Thoracic aorta (tissue), 2 donors: Measurements from ENCODE around the gene BDNF. TPM values are rescaled to one million over a fixed set of nuclear protein-coding genes. Genes with fewer than 3 reads are reported as not detected.

Experiments
- ATAC-seq: fragments of 150-250 bp; one replicate; pipeline ENCODE4 v1.8.0; 2017; ENCODE audit warnings: low read depth; ENCODE audit not compliant: insufficient number of reproducible peaks, low FRiP score
- DNase-seq: peaks from one replicate; pipeline ENCODE4 v3.0.0-alpha.2; 2020; ENCODE audit warnings: low spot score
- H3K27ac ChIP-seq, 2 donors: fragments of 200-600 bp; sonication (generic); 1 replicate in 1 of 2; 2 replicates in 1 of 2; pipeline ENCODE4 v1.5.1; 2016; ENCODE audit warnings: mild to moderate bottlenecking in 2 of 2, moderate library complexity in 2 of 2
- H3K27me3 ChIP-seq: fragments of 200-600 bp; sonication (generic); replicated peaks from 2 replicates; pipeline ENCODE4 v1.6.0; 2016; ENCODE audit warnings: mild to moderate bottlenecking; ENCODE audit not compliant: insufficient read depth
- H3K36me3 ChIP-seq: fragments of 200-600 bp; sonication (generic); one replicate; pipeline ENCODE4 v1.5.1; 2016
- H3K4me1 ChIP-seq, 2 donors: fragments of 200-600 bp; sonication (generic); 1 replicate in 1 of 2; 2 replicates in 1 of 2; pipeline versions ENCODE4 v1.5.1 to v1.6.0; 2016; ENCODE audit warnings: low read depth in 2 of 2, mild to moderate bottlenecking in 1 of 2; ENCODE audit not compliant: control insufficient read depth in 1 of 2
- H3K4me3 ChIP-seq: fragments of 200-600 bp; sonication (generic); 2 replicates; pipeline ENCODE4 v1.5.1; 2016; ENCODE audit warnings: mild to moderate bottlenecking
- H3K9me3 ChIP-seq: fragments of 200-600 bp; sonication (generic); 2 replicates; pipeline ENCODE4 v1.5.1; 2016
- total RNA-seq, 2 donors: library from RNA; depleted of rRNA; stranded (reverse); fragments of >200 nt; gene quantifications; one replicate each; pipeline versions ENCODE4 v1.1.0 to v1.2.3, GENCODE V29; 2016
- TF ChIP-seq, protein P1 (sequence below): fragments of 200-600 bp; sonication (generic); IDR thresholded peaks from one replicate; pipeline ENCODE4 v1.5.1; 2019; ENCODE audit warnings: antibody characterized with exemption

Gene BDNF
- total RNA-seq, 2 donors from 2014 or later = 0.42 to 4.7 TPM

DNA sequence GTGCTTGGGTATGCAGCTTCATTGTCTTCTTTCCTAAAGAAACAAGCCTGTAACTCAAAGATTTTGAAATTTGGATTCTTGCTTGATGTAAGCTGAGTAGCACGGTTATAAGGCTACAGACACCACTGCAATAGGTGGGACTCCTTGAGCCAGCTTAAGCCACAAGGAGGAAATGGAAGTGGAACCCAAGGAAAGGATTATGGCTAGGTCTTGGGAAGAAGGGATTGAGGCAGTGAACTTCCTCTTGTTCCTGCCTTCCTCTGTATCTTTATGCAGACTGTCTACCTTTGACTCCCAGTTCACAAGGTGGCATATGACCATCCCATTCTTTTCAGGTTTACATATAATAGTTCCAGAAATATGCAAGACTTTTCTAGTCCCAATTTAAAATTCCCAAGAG, 72.3 kb downstream of the BDNF start:
- no peaks in the 10 kb centered on the region for H3K27me3 ChIP-seq
- TF ChIP-seq, protein P1, sequence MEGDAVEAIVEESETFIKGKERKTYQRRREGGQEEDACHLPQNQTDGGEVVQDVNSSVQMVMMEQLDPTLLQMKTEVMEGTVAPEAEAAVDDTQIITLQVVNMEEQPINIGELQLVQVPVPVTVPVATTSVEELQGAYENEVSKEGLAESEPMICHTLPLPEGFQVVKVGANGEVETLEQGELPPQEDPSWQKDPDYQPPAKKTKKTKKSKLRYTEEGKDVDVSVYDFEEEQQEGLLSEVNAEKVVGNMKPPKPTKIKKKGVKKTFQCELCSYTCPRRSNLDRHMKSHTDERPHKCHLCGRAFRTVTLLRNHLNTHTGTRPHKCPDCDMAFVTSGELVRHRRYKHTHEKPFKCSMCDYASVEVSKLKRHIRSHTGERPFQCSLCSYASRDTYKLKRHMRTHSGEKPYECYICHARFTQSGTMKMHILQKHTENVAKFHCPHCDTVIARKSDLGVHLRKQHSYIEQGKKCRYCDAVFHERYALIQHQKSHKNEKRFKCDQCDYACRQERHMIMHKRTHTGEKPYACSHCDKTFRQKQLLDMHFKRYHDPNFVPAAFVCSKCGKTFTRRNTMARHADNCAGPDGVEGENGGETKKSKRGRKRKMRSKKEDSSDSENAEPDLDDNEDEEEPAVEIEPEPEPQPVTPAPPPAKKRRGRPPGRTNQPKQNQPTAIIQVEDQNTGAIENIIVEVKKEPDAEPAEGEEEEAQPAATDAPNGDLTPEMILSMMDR = no peak
- no peaks in the 10 kb centered on the region for H3K4me1 ChIP-seq
- no peaks in the 10 kb centered on the region for H3K9me3 ChIP-seq
- no peak for ATAC-seq
- no peak overlapping the region for H3K4me3 ChIP-seq
- H3K36me3 ChIP-seq = no peaks in the 10 kb centered on the region
- H3K27ac ChIP-seq = no peak overlapping the region
- no peak for DNase-seq

DNA sequence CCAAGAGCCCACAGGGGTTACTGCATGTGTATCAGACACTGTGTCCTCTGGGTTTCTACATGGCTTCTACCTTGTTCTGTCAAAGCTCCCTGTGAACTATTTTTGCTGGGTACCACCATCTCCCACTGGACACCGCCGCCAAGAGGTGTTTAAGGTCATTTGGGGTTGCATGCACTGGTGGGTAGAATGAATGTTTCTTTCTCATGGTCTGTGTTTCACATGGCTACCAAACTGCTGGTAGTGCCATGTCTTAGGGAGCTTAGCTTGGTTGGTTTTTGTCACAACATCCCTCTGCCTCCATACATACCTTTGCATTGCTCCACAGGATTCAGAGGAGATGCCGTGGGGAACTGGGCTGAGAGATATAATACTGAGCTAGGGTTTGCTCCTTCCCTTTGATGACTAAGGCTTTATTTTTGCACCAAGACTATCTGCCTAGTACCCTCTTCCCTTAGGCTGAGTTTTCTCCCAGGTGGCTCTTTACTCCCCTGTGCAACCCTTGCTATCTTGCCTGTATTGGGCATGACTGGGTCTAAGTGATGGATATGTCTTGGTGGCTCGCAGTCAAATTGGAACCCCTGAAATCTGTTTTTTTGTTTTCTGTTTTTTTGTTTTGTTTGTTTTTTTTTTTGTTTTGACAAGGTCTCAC, 73.2 kb downstream of the BDNF start:
- no peaks in the 10 kb centered on the region for H3K27me3 ChIP-seq
- TF ChIP-seq, protein P1 = no peak

DNA sequence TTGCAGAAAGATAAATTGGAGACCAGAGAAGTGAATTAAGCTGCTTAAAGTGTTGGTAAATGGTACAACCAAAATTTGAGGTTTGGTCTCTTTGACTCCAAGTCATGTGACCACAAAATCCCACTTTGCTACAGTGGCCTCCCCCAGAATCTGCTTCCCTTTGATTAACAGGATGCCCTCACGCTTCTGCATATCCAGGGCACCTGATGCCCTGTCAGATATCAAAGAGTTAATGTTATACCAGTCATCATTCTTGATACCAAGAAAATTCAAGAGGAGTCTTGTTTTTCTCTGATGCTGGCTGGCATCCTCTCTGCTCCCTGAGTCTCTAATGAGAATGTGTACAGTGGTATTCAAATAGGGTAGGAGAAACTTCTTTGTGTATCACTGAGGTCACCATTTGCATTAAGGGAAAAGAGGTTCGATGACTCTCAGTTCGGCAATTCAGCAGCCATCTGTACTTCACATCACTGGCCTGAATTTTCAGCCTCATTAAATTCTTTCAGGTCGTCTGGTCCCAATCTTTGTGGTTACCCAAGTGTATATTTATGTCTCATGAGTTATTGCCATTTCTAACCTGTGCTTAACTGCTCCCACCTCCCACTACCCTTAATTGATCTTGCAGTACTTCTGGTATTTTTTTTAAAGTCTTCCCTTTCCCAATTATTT, 73.9 kb downstream of the BDNF start:
- DNase-seq (no peak), ATAC-seq (no peak)
- Histone ChIP-seq H3K4me3 (no peak overlapping the region), H3K27ac (no peak overlapping the region), H3K4me1 (no peaks in the 10 kb centered on the region), H3K9me3 (no peaks in the 10 kb centered on the region), H3K36me3 (no peaks in the 10 kb centered on the region), H3K27me3 (no peaks in the 10 kb centered on the region)
- TF ChIP-seq, protein P1 = no peak

More for the DNA sequence above, 73.2 kb downstream of the BDNF start:
- no peaks in the 10 kb centered on the region for H3K9me3 ChIP-seq
- no peaks in the 10 kb centered on the region for H3K36me3 ChIP-seq
- no peaks in the 10 kb centered on the region for H3K4me1 ChIP-seq
- H3K27ac ChIP-seq = no peak overlapping the region
- DNase-seq (no peak), ATAC-seq (no peak)
- no peak overlapping the region for H3K4me3 ChIP-seq

DNA sequence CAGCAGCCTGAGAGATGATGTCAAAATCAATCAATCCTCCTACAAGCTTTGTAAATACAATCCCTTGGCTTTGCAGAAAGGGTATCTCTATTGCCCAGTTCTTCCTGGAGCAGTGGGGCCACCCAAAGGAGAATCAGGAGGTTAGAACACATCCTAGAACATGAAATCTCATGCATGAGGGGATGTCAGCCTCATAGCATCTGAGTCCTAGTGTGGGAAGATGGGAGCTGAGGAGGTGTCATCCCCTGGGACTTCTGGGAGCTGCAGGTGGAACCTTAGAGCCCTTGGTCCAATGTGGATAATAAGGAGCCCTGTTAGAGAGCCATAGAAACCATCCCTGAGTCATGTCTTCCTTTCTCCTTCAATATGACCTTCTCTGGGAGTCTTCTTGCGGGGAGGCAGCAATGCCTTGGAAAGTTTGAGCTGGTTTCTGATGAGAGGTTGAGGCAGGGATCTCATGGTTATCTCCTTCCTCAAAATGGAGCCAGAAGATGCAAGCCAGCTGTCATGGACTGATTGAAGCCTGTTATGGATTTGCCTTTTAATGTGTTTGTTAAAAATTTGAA, 74.8 kb downstream of the BDNF start:
- Histone ChIP-seq H3K36me3 (no peaks in the 10 kb centered on the region), H3K9me3 (no peaks in the 10 kb centered on the region), H3K4me3 (no peak overlapping the region), H3K27me3 (no peaks in the 10 kb centered on the region), H3K27ac (no peak overlapping the region), H3K4me1 (no peaks in the 10 kb centered on the region)
- ATAC-seq (no peak), DNase-seq (no peak)
- TF ChIP-seq, protein P1 = no peak

DNA sequence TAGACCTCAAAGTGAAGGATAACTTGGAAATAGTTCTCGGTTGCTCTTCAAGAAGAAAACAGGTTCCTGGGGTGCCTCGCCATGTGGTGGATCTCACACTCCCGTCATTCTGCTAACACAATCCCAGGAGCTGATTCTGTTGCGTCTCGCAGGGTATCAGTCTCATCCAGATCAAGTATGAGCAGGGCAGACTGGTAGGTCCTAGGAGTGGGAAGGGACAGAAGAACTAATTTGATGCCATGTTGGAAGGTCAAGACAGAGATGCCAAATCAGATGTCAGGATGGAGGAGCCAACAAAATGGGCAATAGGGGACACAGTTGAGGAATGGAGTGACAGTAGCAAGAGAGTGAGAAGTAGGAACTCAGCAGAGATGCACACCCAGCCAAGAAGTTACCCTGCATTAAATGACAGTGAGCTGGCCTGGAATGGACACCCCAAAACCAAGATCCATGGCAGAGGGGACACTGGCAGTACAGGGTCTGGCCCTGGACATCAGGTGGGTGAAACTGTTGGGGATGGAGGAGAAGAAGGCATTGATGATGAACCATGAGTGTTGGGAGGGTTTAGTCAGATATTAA, 76.2 kb downstream of the BDNF start:
- H3K9me3 ChIP-seq = no peaks in the 10 kb centered on the region
- H3K36me3 ChIP-seq = no peaks in the 10 kb centered on the region
- no peak overlapping the region for H3K4me3 ChIP-seq
- H3K27me3 ChIP-seq = no peaks in the 10 kb centered on the region
- H3K4me1 ChIP-seq = no peaks in the 10 kb centered on the region
- TF ChIP-seq, protein P1 = no peak
- ATAC-seq (no peak), DNase-seq (no peak)
- H3K27ac ChIP-seq = no peak overlapping the region
